Esophagus muscularis mucosa (tissue), 4 donors: Measurements from ENCODE around the gene RAMP1. TPM values are rescaled to one million over a fixed set of nuclear protein-coding genes. Genes with fewer than 3 reads are reported as not detected.
"Not testable (repeated sequence)": the region's sequence is repeated elsewhere in the genome, so short reads cannot be mapped to it uniquely, and the experiment has no call there.

Experiments used
- DNase-seq: peaks from one replicate; pipeline ENCODE4 v3.0.0-alpha.2; 2017; ENCODE audit errors: extremely low spot score
- H3K27ac ChIP-seq, 4 donors: fragments of 200-600 bp; sonication (generic); replicated peaks in 1 of 4; 1 replicate in 3 of 4; 2 replicates in 1 of 4; pipeline ENCODE4 v1.5.1; 2016 to 2019; ENCODE audit warnings: mild to moderate bottlenecking in 1 of 4
- H3K27me3 ChIP-seq, 4 donors: fragments of 200-600 bp; sonication (generic); one replicate each; pipeline versions ENCODE4 v1.5.1 to v1.6.0; 2016 to 2019
- H3K36me3 ChIP-seq, 4 donors: fragments of 200-600 bp; sonication (generic); one replicate each; pipeline ENCODE4 v1.5.1; 2016 to 2019
- H3K4me1 ChIP-seq, 4 donors: fragments of 200-600 bp; sonication (generic); one replicate each; pipeline ENCODE4 v1.5.1; 2016 to 2019
- H3K4me3 ChIP-seq, 4 donors: fragments of 200-600 bp; sonication (generic); 1 replicate in 2 of 4; 2 replicates in 2 of 4; pipeline ENCODE4 v1.5.1; 2016 to 2019; ENCODE audit warnings: mild to moderate bottlenecking in 4 of 4, moderate library complexity in 1 of 4
- H3K9me3 ChIP-seq, 4 donors: fragments of 200-600 bp; sonication (generic); 1 replicate in 3 of 4; 2 replicates in 1 of 4; pipeline ENCODE4 v1.5.1; 2016 to 2019
- CTCF ChIP-seq, 3 experiments: fragments of 200-600 bp in 2 of 3; fragments of 450-650 bp in 1 of 3; sonication (generic) in 2 of 3; IDR thresholded peaks; one replicate each; pipeline ENCODE4 v1.5.1; 2017 to 2019; ENCODE audit warnings: antibody characterized with exemption in 3 of 3, mild to moderate bottlenecking in 2 of 3, moderate library complexity in 1 of 3
- EP300 ChIP-seq: sonication (generic); formaldehyde crosslinking; IDR thresholded peaks from one replicate; pipeline ENCODE4 v1.6.1; 2017; ENCODE audit warnings: antibody characterized with exemption
- POLR2A ChIP-seq: fragments of 450-650 bp; IDR thresholded peaks from one replicate; pipeline ENCODE4 v1.6.1; 2017; ENCODE audit warnings: antibody characterized with exemption, moderate library complexity, mild to moderate bottlenecking, low read depth
- POLR2AphosphoS5 ChIP-seq, 2 donors: sonication (generic); formaldehyde crosslinking; IDR thresholded peaks; one replicate each; pipeline ENCODE4 v1.6.1; 2017; ENCODE audit warnings: antibody characterized with exemption in 2 of 2
- WGBS: methylation state at CpG from one replicate; pipeline ENCODE4 v1.1.5; 2018; 5-methylcytosine and 5-hydroxymethylcytosine counted together
- intact Hi-C: fragments of 100-400 bp; cut with DNase I; formaldehyde crosslinking; loops from one replicate; pipeline ENCODE4 v1.15.1; 2023
- total RNA-seq, 4 donors: library from RNA; depleted of rRNA; stranded (reverse); fragments of >200 nt; gene quantifications; one replicate each; pipeline versions ENCODE4 v1.1.0 to v1.2.1, GENCODE V29; 2016

The RAMP1 gene
- total RNA-seq, 4 donors from 2014 or later = 172 to 287 (median 231) TPM

- WGBS = 91% methylated on average over 6 of the region's 10 CpGs
- Histone ChIP-seq H3K27ac (peak overlapping the region; percentile 82 to 95 (median 93)), H3K36me3 (no peaks in the 10 kb centered on the region), H3K4me3 (no peak overlapping the region), H3K4me1 (peaks cover 65 to 100% (median 92%) of the 10 kb centered on the region in 4 donors), H3K9me3 (no peaks in the 10 kb centered on the region), H3K27me3 (no peaks in the 10 kb centered on the region)
- intact Hi-C loops = no loop called here
- DNase-seq = no peak
- no peak for TF ChIP-seq POLR2AphosphoS5 (IDR thresholded peaks at IDR 0.05)
- TF ChIP-seq EP300 = no peak
- TF ChIP-seq CTCF (IDR thresholded peaks at IDR 0.05) = no peak
- no peak for TF ChIP-seq POLR2A
These were observed 8.0 kb downstream of the RAMP1 start for GRCh38 chr2:237867465-237867864.

- H3K9me3 ChIP-seq, H3K27me3 ChIP-seq, DNase-seq, H3K36me3 ChIP-seq, H3K4me3 ChIP-seq, intact Hi-C loops: not testable (repeated sequence)
- peaks cover 65 to 100% (median 92%) of the 10 kb centered on the region in 4 donors for H3K4me1 ChIP-seq
- 91% methylated on average over 4 of the region's 4 CpGs for WGBS
- peak overlapping the region; percentile 82 to 95 (median 93) for H3K27ac ChIP-seq
These were observed 8.7 kb downstream of the RAMP1 start for GRCh38 chr2:237868074-237868473.

- H3K9me3 ChIP-seq = no peaks in the 10 kb centered on the region
- H3K36me3 ChIP-seq = no peaks in the 10 kb centered on the region
- 59% methylated on average over 22 of the region's 22 CpGs for WGBS
- TF ChIP-seq EP300 = no peak
- TF ChIP-seq POLR2AphosphoS5 (IDR thresholded peaks at IDR 0.05) = peak in 1 of 2 donors; percentile 29
- no peak for DNase-seq
- H3K27me3 ChIP-seq = no peaks in the 10 kb centered on the region
- peak overlapping the region; percentile 82 to 95 (median 93) for H3K27ac ChIP-seq
- no peak overlapping the region for H3K4me3 ChIP-seq
- H3K4me1 ChIP-seq = peaks cover 68 to 100% (median 92%) of the 10 kb centered on the region in 4 donors
- intact Hi-C loops = no loop called here
These were observed 9.4 kb downstream of the RAMP1 start for GRCh38 chr2:237868631-237869342.

- Histone ChIP-seq H3K4me1 (peaks cover 68 to 100% (median 92%) of the 10 kb centered on the region in 4 donors), H3K4me3 (no peak overlapping the region), H3K36me3 (no peaks in the 10 kb centered on the region), H3K27ac (peak overlapping the region; percentile 82 to 95 (median 93)), H3K27me3 (no peaks in the 10 kb centered on the region), H3K9me3 (no peaks in the 10 kb centered on the region)
- 94% methylated on average over 21 of the region's 21 CpGs for WGBS
- DNase-seq = no peak
- no peak for TF ChIP-seq EP300
- intact Hi-C loops = no loop called here
These were observed 10.1 kb downstream of the RAMP1 start for GRCh38 chr2:237869343-237870102.

GRCh38 chr2:237870126-237870525, 10.7 kb downstream of the RAMP1 start:
- DNase-seq = no peak
- no peak overlapping the region for H3K4me3 ChIP-seq
- intact Hi-C loops = no loop called here
- 73% methylated on average over 11 of the region's 11 CpGs for WGBS
- TF ChIP-seq CTCF (IDR thresholded peaks at IDR 0.05) (no peak), POLR2A (no peak), POLR2AphosphoS5 (IDR thresholded peaks at IDR 0.05) (no peak), EP300 (no peak)
- no peaks in the 10 kb centered on the region for H3K36me3 ChIP-seq
- peak overlapping the region; percentile 82 to 95 (median 93) for H3K27ac ChIP-seq
- peaks cover 66 to 100% (median 92%) of the 10 kb centered on the region in 4 donors for H3K4me1 ChIP-seq
- H3K9me3 ChIP-seq = no peaks in the 10 kb centered on the region
- no peaks in the 10 kb centered on the region for H3K27me3 ChIP-seq
